Measurements from ENCODE around the gene ERG. TPM values are rescaled to one million over a fixed set of nuclear protein-coding genes. Genes with fewer than 3 reads are reported as not detected.

Gene ERG
- total RNA-seq, 3 donors from 2014 or later: 12.2 to 21.0 (median 14.0) TPM

- Histone ChIP-seq H3K27me3 (no peaks in the 10 kb centered on the region), H3K36me3 (no peaks in the 10 kb centered on the region), H3K27ac (no peak overlapping the region), H3K4me3 (no peak overlapping the region), H3K9me3 (peaks cover 0 to 4% of the 10 kb centered on the region in 2 donors), H3K4me1 (no peaks in the 10 kb centered on the region)
- DNase-seq (ENCODE audit: low spot score in 2 of 2): no peak
- TF ChIP-seq CTCF (IDR thresholded peaks at IDR 0.05): no peak
- TF ChIP-seq POLR2AphosphoS5 (IDR thresholded peaks at IDR 0.05): no peak
- no peak for TF ChIP-seq POLR2A (IDR thresholded peaks at IDR 0.05)
- intact Hi-C loops (cut with DNase I; ENCODE audit: low total_unique reads): no loop called here
Measured at GRCh38 chr21:38367646-38368045, 130.6 kb downstream of the ERG start.

- peaks cover 0 to 4% of the 10 kb centered on the region in 2 donors for H3K9me3 ChIP-seq
- no peak overlapping the region for H3K4me3 ChIP-seq
- no peak for DNase-seq (ENCODE audit: low spot score in 2 of 2)
- H3K27me3 ChIP-seq: no peaks in the 10 kb centered on the region
- H3K36me3 ChIP-seq: no peaks in the 10 kb centered on the region
- no peak for TF ChIP-seq POLR2A (IDR thresholded peaks at IDR 0.05)
- TF ChIP-seq CTCF (IDR thresholded peaks at IDR 0.05): no peak
- TF ChIP-seq POLR2AphosphoS5 (IDR thresholded peaks at IDR 0.05): no peak
- H3K4me1 ChIP-seq: no peaks in the 10 kb centered on the region
- H3K27ac ChIP-seq: no peak overlapping the region
- intact Hi-C loops (cut with DNase I; ENCODE audit: low total_unique reads): no loop called here
Measured at GRCh38 chr21:38365521-38365920, 132.8 kb downstream of the ERG start.

- intact Hi-C loops (cut with DNase I; ENCODE audit: low total_unique reads): no loop called here
Measured at GRCh38 chr21:38363693-38364092, 134.6 kb downstream of the ERG start.

DNA sequence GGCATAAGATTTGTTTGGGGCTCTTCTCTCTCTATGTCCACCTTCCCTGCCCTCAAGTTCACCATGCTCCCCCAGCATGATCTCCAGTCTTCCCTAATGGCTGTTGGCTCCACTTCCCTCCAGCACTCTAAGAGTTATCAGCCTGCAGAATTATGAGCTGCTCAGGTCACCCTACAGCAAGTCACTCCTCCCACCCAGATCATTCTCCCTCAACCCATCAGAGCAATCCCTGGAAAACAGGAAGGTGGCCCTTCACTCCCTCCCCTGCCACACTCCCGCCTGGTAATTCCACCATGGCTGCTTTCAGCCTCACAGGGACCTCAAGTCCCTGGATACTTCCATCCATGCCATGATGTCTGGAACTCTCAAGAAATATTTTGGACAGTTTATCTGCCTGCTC, 137.0 kb downstream of the ERG start:
- Histone ChIP-seq H3K4me3 (no peak overlapping the region), H3K9me3 (no peaks in the 10 kb centered on the region), H3K36me3 (no peaks in the 10 kb centered on the region), H3K27ac (no peak overlapping the region), H3K4me1 (no peaks in the 10 kb centered on the region), H3K27me3 (no peaks in the 10 kb centered on the region)
- TF ChIP-seq POLR2AphosphoS5 (IDR thresholded peaks at IDR 0.05) (no peak), CTCF (IDR thresholded peaks at IDR 0.05) (no peak), POLR2A (IDR thresholded peaks at IDR 0.05) (no peak)
- intact Hi-C loops (cut with DNase I; ENCODE audit: low total_unique reads): no loop called here
- no peak for DNase-seq (ENCODE audit: low spot score in 2 of 2)

More at GRCh38 chr21:38363693-38364092, 134.6 kb downstream of the ERG start:
- H3K27ac ChIP-seq: no peak overlapping the region
- H3K4me1 ChIP-seq: no peaks in the 10 kb centered on the region
- DNase-seq (ENCODE audit: low spot score in 2 of 2): no peak
- H3K4me3 ChIP-seq: no peak overlapping the region
- no peaks in the 10 kb centered on the region for H3K36me3 ChIP-seq
- TF ChIP-seq POLR2AphosphoS5 (IDR thresholded peaks at IDR 0.05): no peak
- TF ChIP-seq CTCF (IDR thresholded peaks at IDR 0.05): no peak
- no peak for TF ChIP-seq POLR2A (IDR thresholded peaks at IDR 0.05)
- H3K9me3 ChIP-seq: no peaks in the 10 kb centered on the region
- H3K27me3 ChIP-seq: no peaks in the 10 kb centered on the region

DNA sequence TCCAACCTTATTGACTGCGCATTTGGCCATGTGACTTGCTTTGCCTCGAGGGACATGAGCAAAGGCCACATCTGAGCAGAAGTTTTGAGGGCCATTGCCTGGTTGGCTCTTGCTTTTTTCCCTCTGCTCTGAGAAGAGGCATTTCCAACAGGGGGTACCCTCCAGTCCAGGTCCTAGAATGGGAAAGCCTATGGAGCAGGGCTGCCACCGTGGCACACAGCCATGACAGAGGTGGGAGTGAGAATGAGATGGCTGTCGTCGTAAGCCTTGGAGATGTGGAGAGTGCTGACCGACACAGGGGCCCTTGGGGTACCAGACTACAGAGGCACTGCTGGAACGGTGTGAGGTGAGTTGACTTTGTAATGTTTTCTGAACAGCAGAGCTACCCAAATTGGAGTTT, 138.4 kb downstream of the ERG start:
- intact Hi-C loops (cut with DNase I; ENCODE audit: low total_unique reads): no loop called here
- TF ChIP-seq POLR2A (IDR thresholded peaks at IDR 0.05) (no peak), POLR2AphosphoS5 (IDR thresholded peaks at IDR 0.05) (no peak), CTCF (IDR thresholded peaks at IDR 0.05) (no peak)
- no peak overlapping the region for H3K4me3 ChIP-seq
- no peaks in the 10 kb centered on the region for H3K36me3 ChIP-seq
- H3K4me1 ChIP-seq: no peaks in the 10 kb centered on the region
- no peak for DNase-seq (ENCODE audit: low spot score in 2 of 2)
- no peaks in the 10 kb centered on the region for H3K9me3 ChIP-seq
- H3K27ac ChIP-seq: no peak overlapping the region
- H3K27me3 ChIP-seq: no peaks in the 10 kb centered on the region
